HG03575 (cell line): ENCODE data around the gene FUOM.

Experiments used
- ATAC-seq: cut with Tn5 transposase; IDR thresholded peaks from one replicate; pipeline ENCODE4 v1.9.1; 2021; ENCODE audit not compliant: unreplicated experiment, insufficient number of reproducible peaks, low FRiP score; ENCODE audit errors: extremely low read depth

Gene FUOM

GRCh38 chr10:133357285-133358161, at the start of gene FUOM:
FUOM (minus strand) TSS chr10:133358019; CDS start chr10:133358007, 12 bp downstream.
- no peak for ATAC-seq

- no peak for ATAC-seq
Measured at GRCh38 chr10:133405844-133406527, 48.2 kb upstream of the FUOM start.

GRCh38 chr10:133405272-133405671, 47.5 kb upstream of the FUOM start:
- ATAC-seq, result no peak

GRCh38 chr10:133403784-133404183, 46.0 kb upstream of the FUOM start:
- ATAC-seq, result no peak

- no peak for ATAC-seq
Measured at GRCh38 chr10:133403359-133403758, 45.5 kb upstream of the FUOM start.

GRCh38 chr10:133401981-133402725, 44.3 kb upstream of the FUOM start:
- no peak for ATAC-seq

DNA sequence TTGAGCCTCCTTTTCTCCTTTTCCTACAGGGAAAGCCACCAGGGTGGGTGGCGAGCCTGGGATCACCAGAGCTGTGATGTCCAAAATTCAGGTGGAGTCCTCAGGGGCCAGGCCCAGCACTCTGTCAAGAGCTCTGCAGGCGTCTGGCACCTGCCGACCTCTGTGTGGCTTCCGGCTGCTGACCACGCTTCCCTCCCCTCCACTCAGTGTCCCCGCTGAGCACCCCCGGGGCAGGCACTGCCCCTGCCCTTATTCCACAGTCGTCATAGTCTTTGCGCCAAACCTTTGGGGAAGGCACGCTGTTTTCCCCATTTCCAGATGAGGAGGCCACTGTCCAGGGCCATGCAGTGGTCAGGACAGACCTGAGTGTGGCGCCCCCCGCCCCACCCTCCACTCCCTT, 43.7 kb upstream of the FUOM start:
- no peak for ATAC-seq

GRCh38 chr10:133400624-133401424, 43.0 kb upstream of the FUOM start:
- no peak for ATAC-seq

DNA sequence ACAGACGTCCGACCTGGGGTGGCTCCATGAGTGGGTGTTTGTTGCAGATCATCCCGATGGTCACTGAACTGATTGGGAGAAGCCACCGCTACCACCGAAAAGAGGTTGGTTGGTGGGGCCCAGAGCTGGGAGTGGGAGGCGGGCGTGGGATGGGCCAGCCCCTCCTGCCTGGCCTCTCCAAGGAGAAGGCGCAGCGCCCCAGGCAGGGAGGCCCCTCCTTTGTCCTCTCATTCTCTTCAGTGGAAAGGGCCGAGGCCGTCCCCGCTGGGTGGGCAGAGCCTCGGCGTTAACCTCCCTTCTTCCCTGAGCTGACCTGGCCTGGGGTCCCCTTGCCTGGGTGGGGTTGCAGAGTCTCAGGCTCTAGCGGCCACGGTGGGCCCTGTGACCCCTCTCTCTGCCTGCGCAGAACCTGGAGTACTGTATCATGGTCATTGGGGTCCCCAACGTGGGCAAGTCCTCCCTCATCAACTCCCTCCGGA, 41.3 kb upstream of the FUOM start:
- no peak for ATAC-seq

GRCh38 chr10:133397938-133398337, 40.1 kb upstream of the FUOM start:
- ATAC-seq, result no peak

DNA sequence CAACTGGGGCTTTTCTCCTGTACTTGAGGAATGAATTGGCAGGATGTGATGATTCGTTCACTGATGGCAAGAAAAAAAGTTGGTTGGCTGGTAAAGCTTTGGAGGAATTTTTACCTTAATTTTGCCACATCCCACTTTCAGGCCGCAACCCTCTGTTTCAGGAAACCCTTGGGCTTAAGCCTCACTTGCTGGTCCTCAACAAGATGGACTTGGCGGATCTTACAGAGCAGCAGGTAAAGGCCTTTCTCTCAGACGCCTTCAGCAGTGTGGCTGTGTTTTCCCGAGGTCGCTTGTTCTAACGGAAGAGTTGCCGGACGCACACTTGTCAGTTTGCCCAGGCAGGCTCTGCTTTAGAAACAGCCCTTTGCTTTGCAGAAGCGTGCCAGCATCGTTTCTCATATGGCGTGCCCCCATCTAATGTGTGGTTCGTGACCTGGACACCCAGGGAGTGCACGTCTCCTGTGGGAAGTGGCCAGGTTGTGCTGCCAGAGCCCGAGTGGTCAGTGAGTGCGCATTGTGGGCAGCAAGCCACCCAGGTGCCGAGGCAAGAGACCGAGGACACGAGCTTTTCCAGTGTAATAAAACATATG, 38.3 kb upstream of the FUOM start:
- ATAC-seq, result no peak

DNA sequence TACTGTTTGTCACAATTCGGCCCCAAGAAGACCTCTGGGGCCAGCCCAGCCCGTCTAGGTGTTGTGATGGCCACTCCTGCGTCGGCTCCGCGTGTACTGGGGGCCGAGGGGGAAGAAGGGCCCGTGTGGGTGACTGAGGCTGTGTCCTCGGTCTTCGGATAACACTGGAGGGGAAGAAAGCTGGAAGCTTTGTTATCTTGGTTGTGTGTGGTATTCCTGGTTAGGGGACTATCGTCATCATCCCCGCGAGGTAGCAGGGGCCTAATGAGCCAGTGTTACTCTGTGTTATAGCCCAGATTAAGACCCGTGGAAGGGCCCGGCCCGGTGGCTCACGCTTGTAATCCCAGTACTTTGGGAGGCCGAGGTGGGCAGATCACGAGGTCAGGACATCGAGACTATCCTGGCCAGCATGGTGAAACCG, 37.0 kb upstream of the FUOM start:
- no peak for ATAC-seq

DNA sequence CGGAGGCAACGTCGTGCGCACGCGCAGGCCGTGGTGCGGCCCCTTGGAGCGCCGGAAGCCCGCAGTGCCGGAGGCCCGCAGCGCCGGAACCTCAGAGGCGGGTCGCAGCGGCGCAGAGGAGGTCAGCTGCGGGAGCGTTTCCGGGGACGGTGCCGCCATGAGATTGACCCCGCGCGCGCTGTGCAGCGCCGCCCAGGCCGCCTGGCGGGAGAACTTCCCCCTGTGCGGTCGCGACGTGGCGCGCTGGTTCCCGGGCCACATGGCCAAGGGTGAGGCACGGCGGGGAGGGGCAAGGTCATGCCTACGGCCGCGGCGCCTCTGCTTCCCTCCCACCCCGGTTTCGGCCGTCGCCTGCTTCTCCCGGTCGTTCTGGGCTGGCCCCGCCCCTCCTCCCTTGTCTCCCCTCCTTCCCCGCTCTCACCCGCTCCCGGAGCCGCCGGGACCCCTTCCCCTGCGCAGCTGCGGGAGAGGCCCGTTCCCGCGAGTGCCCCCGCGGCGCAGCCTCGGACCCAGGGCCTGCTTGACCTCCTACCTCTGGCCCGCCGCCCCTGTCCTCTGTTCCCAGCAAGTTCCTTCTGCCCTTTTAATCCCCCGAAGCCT, 36.3 kb upstream of the FUOM start, which contains the start of gene MTG1:
TSS of gene MTG1 (plus strand) at position 94 of the 600 bp plus-strand sequence. CDS start at position 158, 64 bp downstream.
- ATAC-seq, result peak; percentile 31

GRCh38 chr10:133393401-133394063, 35.7 kb upstream of the FUOM start:
- no peak for ATAC-seq

DNA sequence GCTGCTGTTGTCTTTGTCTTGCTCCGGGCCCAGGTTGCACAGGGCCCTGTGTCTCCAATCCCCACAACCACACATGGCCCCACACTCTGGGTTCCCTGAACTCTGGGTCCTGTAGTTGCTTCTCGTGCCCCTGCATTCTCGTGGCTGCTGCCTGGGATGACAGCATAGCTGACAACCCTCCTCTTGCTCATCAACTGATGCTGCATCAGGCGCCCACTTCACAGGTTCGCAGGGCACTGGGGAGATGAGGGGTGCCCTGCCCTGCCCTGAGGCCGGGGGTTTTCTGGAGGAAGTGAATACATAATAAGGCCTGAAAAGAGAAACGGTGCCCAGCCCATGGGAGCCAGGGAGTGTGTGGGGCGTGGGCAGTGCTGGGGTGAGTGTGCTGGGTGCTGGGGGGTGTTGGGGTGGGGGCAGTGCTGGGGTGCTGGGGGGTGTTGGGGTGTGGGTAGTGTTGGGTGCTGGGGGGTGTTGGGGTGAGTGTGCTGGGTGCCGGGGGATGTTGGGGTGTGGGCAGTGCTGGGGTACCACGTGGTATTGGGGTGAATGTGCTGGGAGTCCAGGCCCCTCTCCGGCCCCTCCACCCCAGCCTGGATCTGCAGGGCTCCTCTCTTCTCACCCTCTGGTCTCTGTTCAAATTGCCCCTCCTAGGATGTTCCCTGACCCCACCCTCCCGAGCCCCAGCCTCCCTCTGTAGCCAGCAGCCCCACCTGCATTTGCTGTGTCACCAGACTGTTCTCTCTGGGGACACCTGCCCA, 34.1 kb upstream of the FUOM start:
- ATAC-seq, result no peak

DNA sequence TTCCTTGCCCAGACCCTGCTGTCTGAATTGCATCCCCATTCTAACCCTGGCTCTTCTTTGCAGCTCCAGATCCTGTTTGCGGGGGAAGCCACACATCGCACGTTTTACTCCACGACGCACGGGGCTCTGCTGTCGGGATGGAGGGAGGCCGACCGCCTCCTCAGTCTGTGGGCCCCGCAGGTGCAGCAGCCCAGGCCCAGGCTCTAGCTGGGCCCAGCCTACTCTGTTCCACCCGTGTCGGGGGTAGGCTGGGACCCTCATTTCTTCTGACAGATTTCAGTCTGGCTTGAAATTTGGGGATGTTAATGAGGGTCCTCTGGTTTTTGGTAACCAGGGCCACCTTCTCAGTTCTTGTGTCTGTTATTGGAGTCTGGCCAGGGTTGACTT, 33.4 kb upstream of the FUOM start:
- ATAC-seq, result no peak
